ENCODE data around the gene SCG2. TPM values are rescaled to one million over a fixed set of nuclear protein-coding genes. Genes with fewer than 3 reads are reported as not detected.

The SCG2 gene
- total RNA-seq, 2 donors from 2014 or later, result 0.12 to 1.8 TPM

DNA sequence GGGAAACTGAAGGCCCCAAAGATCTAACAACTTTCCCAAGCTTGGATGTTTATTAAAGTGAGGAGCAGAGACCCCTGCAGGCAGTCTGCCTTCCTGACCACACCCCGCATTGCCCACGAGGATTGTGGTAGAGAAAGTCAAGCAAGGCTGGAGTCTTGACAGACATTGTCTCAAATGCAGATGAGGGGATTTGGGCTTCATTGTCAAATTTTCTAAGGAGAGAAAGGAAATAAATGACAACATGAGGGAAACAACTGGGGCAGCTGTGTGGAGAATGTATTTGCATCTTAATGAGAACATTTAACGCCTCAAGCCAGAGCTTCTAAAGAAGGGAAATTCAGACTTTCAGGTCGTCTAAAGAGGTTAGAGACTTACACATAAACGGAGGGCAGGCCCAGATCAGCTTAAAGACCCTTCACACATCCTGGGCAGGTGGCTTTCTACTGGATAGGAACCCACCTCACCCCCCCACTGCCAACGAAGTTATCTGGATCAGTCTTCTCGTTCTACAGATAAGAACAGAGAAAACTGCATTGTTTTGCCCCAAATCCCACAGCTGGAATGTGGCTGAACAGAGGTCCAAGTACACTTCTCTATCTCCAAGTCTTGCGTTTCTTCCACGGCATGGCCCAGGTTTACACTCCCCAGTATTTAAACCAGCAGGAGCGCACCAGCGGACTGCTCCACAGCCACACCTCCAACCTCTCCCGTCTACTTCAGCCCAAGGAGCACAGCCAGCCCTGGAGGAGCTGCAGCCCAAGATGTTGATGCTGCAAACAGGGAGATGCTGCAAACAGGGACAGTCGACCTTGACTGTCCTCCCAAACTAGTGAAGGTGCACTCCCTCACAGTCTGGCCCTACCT, 16.2 kb upstream of the SCG2 start:
- H3K9me3 ChIP-seq, result no peaks in the 10 kb centered on the region
- TF ChIP-seq CTCF (IDR thresholded peaks at IDR 0.05), result no peak
- no peaks in the 10 kb centered on the region for H3K36me3 ChIP-seq
- DNase-seq (ENCODE audit: low spot score), result no peak
- H3K4me3 ChIP-seq, result no peak overlapping the region
- peaks cover 0 to 1% of the 10 kb centered on the region in 2 donors for H3K4me1 ChIP-seq
- H3K27me3 ChIP-seq, result no peaks in the 10 kb centered on the region
- no peak overlapping the region for H3K27ac ChIP-seq

DNA sequence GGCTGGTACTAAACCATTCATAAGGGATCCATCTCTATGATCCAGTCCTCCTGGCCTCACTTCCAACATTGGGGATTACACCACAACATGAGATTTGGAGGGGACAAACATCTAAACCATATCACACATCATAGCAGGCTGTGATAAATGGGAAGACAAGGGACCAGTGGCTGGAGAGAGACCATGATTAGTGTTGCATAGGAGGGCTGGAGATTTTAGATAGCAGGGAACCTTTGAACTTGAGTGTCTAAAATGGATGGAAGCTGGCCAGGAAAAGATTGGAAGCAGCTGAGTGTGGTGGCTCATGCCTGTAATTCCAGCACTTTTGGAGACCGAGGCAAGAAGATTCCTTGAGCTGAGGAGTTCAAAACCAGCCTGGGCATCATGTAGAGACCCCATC, 12.4 kb upstream of the SCG2 start:
- Histone ChIP-seq H3K9me3 (no peaks in the 10 kb centered on the region), H3K27ac (no peak overlapping the region), H3K4me1 (peaks cover 0 to 11% of the 10 kb centered on the region in 2 donors), H3K4me3 (no peak overlapping the region), H3K36me3 (no peaks in the 10 kb centered on the region), H3K27me3 (no peaks in the 10 kb centered on the region)
- TF ChIP-seq CTCF (IDR thresholded peaks at IDR 0.05), result no peak
- no peak for DNase-seq (ENCODE audit: low spot score)

- Histone ChIP-seq H3K27ac (peak overlapping the region; percentile 68 to 73), H3K4me3 (peak overlapping the region; percentile 10 to 12), H3K4me1 (peaks cover 0 to 11% of the 10 kb centered on the region in 2 donors), H3K9me3 (no peaks in the 10 kb centered on the region), H3K27me3 (no peaks in the 10 kb centered on the region), H3K36me3 (no peaks in the 10 kb centered on the region)
- peak; percentile 93 for DNase-seq (ENCODE audit: low spot score)
- TF ChIP-seq CTCF (IDR thresholded peaks at IDR 0.05), result no peak
Observed at GRCh38 chr2:223613017-223613950, 11.1 kb upstream of the SCG2 start.

- DNase-seq (ENCODE audit: low spot score), result no peak
- Histone ChIP-seq H3K27ac (peak overlapping the region; percentile 68 to 73), H3K4me3 (peak overlapping the region; percentile 10 to 12), H3K4me1 (peaks cover 0 to 11% of the 10 kb centered on the region in 2 donors), H3K9me3 (no peaks in the 10 kb centered on the region), H3K27me3 (no peaks in the 10 kb centered on the region), H3K36me3 (no peaks in the 10 kb centered on the region)
- no peak for TF ChIP-seq CTCF (IDR thresholded peaks at IDR 0.05)
Observed at GRCh38 chr2:223612501-223612900, 10.3 kb upstream of the SCG2 start.

DNA sequence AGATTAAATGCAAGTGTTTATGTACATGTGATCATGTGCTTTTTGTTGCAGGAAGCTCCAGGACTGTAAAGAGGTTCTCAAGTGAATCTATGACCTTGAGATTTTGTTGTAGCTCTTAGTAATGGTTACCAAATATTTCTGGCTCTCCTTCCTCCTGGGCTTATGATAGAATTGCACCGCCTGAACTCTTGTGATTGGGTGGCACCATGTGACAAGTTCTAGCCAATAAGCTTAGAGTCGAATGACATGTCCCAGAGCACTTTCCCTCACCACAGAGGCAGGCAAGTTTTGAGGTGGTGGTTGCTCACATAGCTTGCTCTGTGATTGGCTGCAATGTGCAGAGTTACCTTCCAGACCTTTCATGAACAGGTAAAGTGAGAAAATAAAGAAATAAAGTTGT, 8.9 kb upstream of the SCG2 start:
- no peak for TF ChIP-seq CTCF (IDR thresholded peaks at IDR 0.05)
- Histone ChIP-seq H3K9me3 (no peaks in the 10 kb centered on the region), H3K27ac (no peak overlapping the region), H3K36me3 (no peaks in the 10 kb centered on the region), H3K27me3 (no peaks in the 10 kb centered on the region), H3K4me1 (peaks cover 0 to 11% of the 10 kb centered on the region in 2 donors), H3K4me3 (no peak overlapping the region)
- DNase-seq (ENCODE audit: low spot score), result no peak
